ENCODE data around the gene HSPBP1. TPM values are rescaled to one million over a fixed set of nuclear protein-coding genes. Genes with fewer than 3 reads are reported as not detected.

HSPBP1 gene
- total and polyA plus RNA-seq, 2 of the 4 experiments (the other 2 are of a cell fraction), result 21.0 to 43.2 TPM

DNA sequence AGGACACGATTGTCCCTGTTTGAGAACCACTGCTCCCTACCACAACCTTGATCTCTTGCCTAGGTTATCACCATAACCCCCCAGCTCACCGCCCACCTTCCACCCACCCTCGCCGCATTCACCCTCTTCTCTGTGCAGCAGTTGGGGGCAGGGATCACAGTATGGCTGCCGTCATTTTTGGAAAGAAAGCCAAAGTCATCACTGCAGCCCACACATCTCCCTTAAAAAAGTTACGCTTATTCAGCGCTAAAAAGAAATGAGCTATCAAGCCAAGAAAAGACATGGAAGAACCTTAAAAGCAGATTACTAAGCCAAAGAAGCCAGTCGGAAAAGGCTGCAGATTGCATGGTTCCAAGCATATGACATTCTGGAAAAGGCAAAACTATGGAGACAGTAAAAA lies 10.6 kb downstream of the HSPBP1 start:
- H3K9me1 ChIP-seq (ENCODE audit: insufficient read depth, low read length), result peaks cover 9% of the 10 kb centered on the region; the same call in 1 of the 2 replicates
- DNase-seq (no peak), ATAC-seq (ENCODE audit: low read depth) (no peak)
- H2BK15ac ChIP-seq (ENCODE audit: low read depth, low read length), result no peak overlapping the region
- no peak overlapping the region for H2AK5ac ChIP-seq (ENCODE audit: low read depth, low read length)
- no peaks in the 10 kb centered on the region for H3K4me1 ChIP-seq (ENCODE audit: control insufficient read depth, insufficient read depth, low read length)
- no peak overlapping the region for H2BK120ac ChIP-seq (ENCODE audit: low read depth, low read length)
- WGBS, 2 experiments (ENCODE audit: extremely low coverage in 2 of 2, insufficient read length in 1 of 2), result 95% methylated on average over 8 of the region's 8 CpGs; no CpG with 5 or more reads in 1 of the 2 experiments
- H3K79me1 ChIP-seq (ENCODE audit: low read depth in 1 of 2, low read length in 2 of 2), result peaks cover 5 to 30% of the 10 kb centered on the region in 2 experiments
- no peak overlapping the region for H3K4me3 ChIP-seq (ENCODE audit: insufficient read depth, low read depth, low read length)
- no peak overlapping the region for H3K27ac ChIP-seq (ENCODE audit: insufficient read depth, low read length)
- H3K9me3 ChIP-seq (ENCODE audit: control insufficient read depth, insufficient read depth, low read length), result no peaks in the 10 kb centered on the region
- H2BK5ac ChIP-seq (ENCODE audit: low read depth, low read length, poor library complexity, severe bottlenecking), result no peak overlapping the region
- TF ChIP-seq CEBPB (IDR thresholded peaks at IDR 0.05; ENCODE audit: low read depth, low read length), result no peak
- TF ChIP-seq CHD1 (IDR thresholded peaks at IDR 0.05; ENCODE audit: low read depth, low read length), result no peak
- no peak for TF ChIP-seq NFE2L2 (IDR thresholded peaks at IDR 0.05; ENCODE audit: low read depth, low read length)
- TF ChIP-seq POLR2A (IDR thresholded peaks at IDR 0.05; ENCODE audit: low read depth, low read length), result no peak
- TF ChIP-seq, protein P1, sequence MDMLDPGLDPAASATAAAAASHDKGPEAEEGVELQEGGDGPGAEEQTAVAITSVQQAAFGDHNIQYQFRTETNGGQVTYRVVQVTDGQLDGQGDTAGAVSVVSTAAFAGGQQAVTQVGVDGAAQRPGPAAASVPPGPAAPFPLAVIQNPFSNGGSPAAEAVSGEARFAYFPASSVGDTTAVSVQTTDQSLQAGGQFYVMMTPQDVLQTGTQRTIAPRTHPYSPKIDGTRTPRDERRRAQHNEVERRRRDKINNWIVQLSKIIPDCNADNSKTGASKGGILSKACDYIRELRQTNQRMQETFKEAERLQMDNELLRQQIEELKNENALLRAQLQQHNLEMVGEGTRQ (IDR thresholded peaks at IDR 0.05; ENCODE audit: low read depth, low read length), result no peak
- TF ChIP-seq RCOR1 (IDR thresholded peaks at IDR 0.05; ENCODE audit: insufficient replicate concordance, low read length), result no peak
- TF ChIP-seq MAFK (IDR thresholded peaks at IDR 0.05; ENCODE audit: low read depth, low read length), result no peak
- TF ChIP-seq FOS (IDR thresholded peaks at IDR 0.05; ENCODE audit: low read depth, low read length), result no peak
- TF ChIP-seq BHLHE40 (IDR thresholded peaks at IDR 0.05; ENCODE audit: low read depth, low read length), result no peak
- TF ChIP-seq MXI1 (IDR thresholded peaks at IDR 0.05; ENCODE audit: borderline replicate concordance, low read depth, low read length), result no peak
- TF ChIP-seq RFX5 (IDR thresholded peaks at IDR 0.05; ENCODE audit: low read depth, low read length), result no peak
- no peak for TF ChIP-seq RAD21 (IDR thresholded peaks at IDR 0.05; ENCODE audit: low read length)
- no peak for TF ChIP-seq CTCF (conservative IDR thresholded peaks at IDR 0.05; ENCODE audit: low read depth, low read length)
- no peak for TF ChIP-seq SMC3 (IDR thresholded peaks at IDR 0.05; ENCODE audit: low read depth, low read length)
- TF ChIP-seq MAZ (IDR thresholded peaks at IDR 0.05; ENCODE audit: borderline replicate concordance, low read depth, low read length), result no peak
- TF ChIP-seq, protein P2, sequence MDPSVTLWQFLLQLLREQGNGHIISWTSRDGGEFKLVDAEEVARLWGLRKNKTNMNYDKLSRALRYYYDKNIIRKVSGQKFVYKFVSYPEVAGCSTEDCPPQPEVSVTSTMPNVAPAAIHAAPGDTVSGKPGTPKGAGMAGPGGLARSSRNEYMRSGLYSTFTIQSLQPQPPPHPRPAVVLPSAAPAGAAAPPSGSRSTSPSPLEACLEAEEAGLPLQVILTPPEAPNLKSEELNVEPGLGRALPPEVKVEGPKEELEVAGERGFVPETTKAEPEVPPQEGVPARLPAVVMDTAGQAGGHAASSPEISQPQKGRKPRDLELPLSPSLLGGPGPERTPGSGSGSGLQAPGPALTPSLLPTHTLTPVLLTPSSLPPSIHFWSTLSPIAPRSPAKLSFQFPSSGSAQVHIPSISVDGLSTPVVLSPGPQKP (IDR thresholded peaks at IDR 0.05; ENCODE audit: borderline replicate concordance, low read depth, low read length), result no peak
- intact Hi-C loops (cut with micrococcal nuclease), result no loop called here
- H2BK20ac ChIP-seq (ENCODE audit: low read depth, low read length), result no peak overlapping the region
- H3K56ac ChIP-seq (ENCODE audit: extremely low read depth, insufficient read depth, low read length), result no peak overlapping the region
- H3K4ac ChIP-seq (ENCODE audit: low read depth, low read length), result no peak overlapping the region
- no peak overlapping the region for H3K14ac ChIP-seq (replicated peaks; ENCODE audit: low read depth, low read length)
- no TSS peak for BruUV-seq (replicated peaks)
- H2AK9ac ChIP-seq (replicated peaks; ENCODE audit: low read depth, low read length, poor library complexity), result no peak overlapping the region
- H3K18ac ChIP-seq (ENCODE audit: low read depth, low read length), result no peak overlapping the region
- no peaks in the 10 kb centered on the region for H3K27me3 ChIP-seq (ENCODE audit: control insufficient read depth, insufficient read depth, low read length)
- no peak overlapping the region for H4K5ac ChIP-seq (ENCODE audit: low read depth, low read length)
- ChIA-PET CTCF (no interaction called here), POLR2A (ENCODE audit: unreplicated experiment) (interaction anchor here (0.5 kb wide), 1 partner anchor 11 kb away, joined by 3 read pairs; no protein-coding TSS in a partner anchor)
- H3K23ac ChIP-seq (ENCODE audit: low read depth, low read length), result no peak overlapping the region
- H3K36me3 ChIP-seq (ENCODE audit: control insufficient read depth, insufficient read depth, low read length), result peaks cover 28% of the 10 kb centered on the region
- dilution Hi-C loops (cut with HindIII; ENCODE audit: low sequenced_read_pairs, unreplicated experiment), result no loop called here
- no peak overlapping the region for H2AFZ ChIP-seq (replicated peaks; ENCODE audit: low read length, poor library complexity)
- peaks cover 7% of the 10 kb centered on the region; the same call in 1 of the 2 replicates for H4K20me1 ChIP-seq (ENCODE audit: insufficient read depth, low read length)
- H3K4me2 ChIP-seq (ENCODE audit: low read depth, low read length), result no peak overlapping the region
- no peak overlapping the region for H4K8ac ChIP-seq (ENCODE audit: low read depth in 2 of 2, low read length in 2 of 2)
- H4K91ac ChIP-seq (ENCODE audit: insufficient read depth, low read depth, low read length), result no peak overlapping the region
- in situ Hi-C loops (cut with MboI; ENCODE audit: low sequenced_read_pairs), result no loop called here
- no peak overlapping the region for H3K9ac ChIP-seq (ENCODE audit: low read depth, low read length)
